Non-pigmented ciliary epithelial cell (primary cell): ENCODE data around the gene EPS15.
"Not testable (repeated sequence)": the region's sequence is repeated elsewhere in the genome, so short reads cannot be mapped to it uniquely, and the experiment has no call there.

Source experiments
- DNase-seq: peaks from one replicate; pipeline ENCODE4 v3.0.0-alpha.2; 2010; ENCODE audit warnings: low read depth

EPS15 gene

GRCh38 chr1:51464828-51465227, 54.2 kb downstream of the EPS15 start:
- DNase-seq: no peak

DNA sequence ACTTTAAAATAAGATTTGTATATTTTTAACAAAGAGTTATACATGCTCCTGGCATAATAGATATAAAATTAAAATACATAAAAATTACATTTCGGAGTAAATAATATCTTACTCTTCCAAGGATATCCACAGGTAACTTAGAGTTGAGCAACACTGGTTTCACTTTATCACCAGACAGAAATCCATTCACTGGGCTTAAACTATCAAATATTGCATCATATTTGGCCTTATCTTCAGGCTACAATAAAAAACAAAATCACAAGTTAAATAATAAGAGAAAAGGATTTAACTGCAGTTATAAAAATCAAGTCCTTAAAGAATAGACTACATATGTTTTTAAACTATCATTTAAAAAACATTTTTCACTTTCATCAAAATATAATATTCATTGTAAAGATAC, 55.5 kb downstream of the EPS15 start:
- no peak for DNase-seq

- DNase-seq: not testable (repeated sequence)
These were observed 56.8 kb downstream of the EPS15 start for GRCh38 chr1:51462289-51462688.

DNA sequence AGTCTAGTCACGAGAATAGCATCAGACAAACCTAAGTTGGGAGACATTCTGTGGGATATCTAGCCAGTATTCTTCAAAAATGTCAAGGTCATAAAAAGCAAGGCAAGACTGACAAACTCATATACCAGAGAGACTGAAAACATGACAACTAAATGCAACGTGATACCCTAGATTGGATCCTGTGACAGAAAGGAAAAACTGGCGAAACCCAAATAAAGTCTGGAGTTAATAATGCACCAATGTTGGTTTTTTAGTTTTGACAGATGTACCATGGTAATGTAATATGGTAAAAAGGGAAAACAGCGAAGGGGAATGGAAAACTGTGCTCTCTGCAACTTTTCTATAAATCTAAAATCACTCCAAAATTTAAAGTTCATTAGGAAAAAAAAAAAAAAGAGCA, 64.5 kb downstream of the EPS15 start:
- no peak for DNase-seq

- no peak for DNase-seq
These were observed 66.1 kb downstream of the EPS15 start for GRCh38 chr1:51453010-51453409.

GRCh38 chr1:51448844-51449454, 70.1 kb downstream of the EPS15 start:
- not testable (repeated sequence) for DNase-seq

GRCh38 chr1:51445351-51446090, 73.5 kb downstream of the EPS15 start:
- DNase-seq: no peak

DNA sequence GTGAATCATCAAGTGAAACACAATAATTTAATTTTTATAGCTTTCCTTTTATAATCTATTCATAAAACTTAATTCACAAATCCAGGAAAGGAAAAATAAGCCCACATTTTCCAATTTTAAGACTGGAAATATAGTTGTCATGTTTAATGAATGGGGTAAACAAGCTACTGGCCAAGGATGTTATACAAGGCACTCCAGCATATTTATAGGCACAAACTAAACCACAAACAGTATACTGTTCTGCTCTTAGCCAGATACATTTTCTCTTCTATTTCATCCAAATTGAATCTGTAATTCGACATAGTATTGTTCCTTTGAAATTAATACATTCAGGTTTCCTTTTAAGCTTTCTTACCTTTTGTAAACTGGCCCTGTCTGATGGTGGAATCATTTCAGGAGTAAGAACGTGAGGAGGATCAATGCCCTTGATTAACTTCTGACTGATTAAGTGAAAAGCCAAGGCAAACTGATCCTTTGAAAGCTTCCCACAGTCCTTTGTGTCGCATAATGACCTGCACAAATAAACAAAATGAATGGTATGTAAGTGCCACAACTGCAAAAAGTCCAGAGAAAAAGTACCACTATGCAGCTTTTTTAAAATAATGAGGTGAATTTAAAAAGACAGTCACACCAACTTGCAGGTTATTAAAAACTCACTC, 74.4 kb downstream of the EPS15 start:
- DNase-seq: no peak

- DNase-seq: no peak
These were observed 75.0 kb downstream of the EPS15 start for GRCh38 chr1:51444096-51444495.

GRCh38 chr1:51443555-51443954, 75.5 kb downstream of the EPS15 start:
- no peak for DNase-seq

DNA sequence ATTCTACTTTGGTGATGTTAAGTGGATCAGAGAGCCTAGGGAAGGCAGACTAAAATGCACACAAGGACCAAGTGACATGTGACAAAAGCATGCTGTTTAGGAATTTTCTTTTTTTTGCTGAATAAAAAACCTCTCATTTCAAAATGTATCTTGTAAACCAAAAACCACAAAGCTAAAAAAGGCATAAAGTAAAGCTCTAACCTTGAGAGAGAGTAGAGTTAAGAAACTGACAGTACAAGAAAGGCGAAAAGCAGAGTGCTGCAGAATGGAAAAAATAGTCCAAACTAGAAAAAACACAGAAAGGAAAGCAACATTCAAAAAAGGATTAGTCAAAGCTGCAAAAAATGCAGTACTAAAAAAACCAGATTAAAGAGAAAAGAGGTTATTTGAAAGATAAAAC, 76.5 kb downstream of the EPS15 start:
- no peak for DNase-seq

DNA sequence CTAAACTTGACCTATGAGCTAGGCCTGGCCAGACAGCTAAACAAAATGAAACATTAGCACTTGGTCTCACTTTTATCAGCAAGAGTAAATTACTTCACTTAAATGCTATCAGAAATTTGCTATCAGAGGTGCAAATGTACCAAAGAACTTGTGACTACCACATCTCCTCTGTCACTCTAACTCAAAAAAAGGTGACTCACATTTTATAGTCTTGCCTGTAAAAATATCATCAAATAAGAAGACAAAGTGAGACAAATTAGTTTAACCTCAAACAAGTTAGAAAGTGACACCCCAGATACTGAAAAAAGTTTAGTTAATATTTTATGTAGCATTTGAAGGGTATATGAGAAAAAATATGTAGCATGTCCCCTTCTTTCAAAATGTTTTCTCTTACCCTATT, 76.9 kb downstream of the EPS15 start:
- DNase-seq: no peak

GRCh38 chr1:51439895-51440294, 79.2 kb downstream of the EPS15 start:
- no peak for DNase-seq

- DNase-seq: no peak
These were observed 80.0 kb downstream of the EPS15 start for GRCh38 chr1:51439053-51439452.

- DNase-seq: not testable (repeated sequence)
These were observed 81.7 kb downstream of the EPS15 start for GRCh38 chr1:51437391-51437790.

DNA sequence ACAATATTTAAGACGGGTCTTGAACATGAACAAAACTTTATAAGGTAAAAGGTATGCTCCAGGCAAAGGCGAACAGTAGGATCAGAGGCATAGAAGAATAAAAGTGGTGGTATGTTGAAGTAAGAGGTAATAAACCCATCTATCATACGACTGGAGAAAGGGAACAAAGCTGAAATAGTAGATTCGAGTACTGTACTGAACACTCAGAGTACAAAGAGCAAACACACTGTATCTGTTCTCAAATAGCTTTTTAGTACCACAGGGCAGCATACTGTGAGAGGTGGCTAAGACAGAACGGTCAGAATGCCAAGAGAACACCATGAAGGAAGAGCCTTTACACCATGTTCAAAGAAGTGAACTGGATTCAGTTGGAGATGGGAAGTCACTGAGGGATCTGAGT, 83.2 kb downstream of the EPS15 start:
- DNase-seq: no peak

GRCh38 chr1:51433972-51434510, 85.0 kb downstream of the EPS15 start:
- DNase-seq: no peak

- no peak for DNase-seq
These were observed 85.6 kb downstream of the EPS15 start for GRCh38 chr1:51433269-51433971.

DNA sequence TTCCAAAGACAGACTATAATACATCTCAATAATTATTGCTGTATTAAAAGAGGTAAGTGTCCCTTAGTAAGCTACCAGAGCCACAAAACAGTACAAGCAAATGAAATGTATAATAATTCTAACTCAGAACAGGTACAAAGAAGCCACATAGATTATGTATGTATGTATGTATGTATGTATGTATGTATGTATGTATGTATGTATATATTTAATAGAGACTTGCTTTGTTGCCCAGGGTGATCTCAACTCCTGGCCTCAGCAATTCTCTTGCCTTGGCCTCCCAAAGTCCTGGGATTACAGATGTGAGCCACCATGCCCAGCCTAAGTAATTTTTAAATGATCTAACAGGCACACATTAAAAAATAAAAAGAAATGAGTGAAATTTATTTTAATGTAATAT, 86.9 kb downstream of the EPS15 start:
- no peak for DNase-seq

GRCh38 chr1:51427438-51427837, 91.6 kb downstream of the EPS15 start:
- no peak for DNase-seq

GRCh38 chr1:51425955-51426354, 93.1 kb downstream of the EPS15 start:
- DNase-seq: no peak

- no peak for DNase-seq
These were observed 93.8 kb downstream of the EPS15 start for GRCh38 chr1:51425273-51425672.
